ENCODE measurements around the gene SIMC1.

SIMC1 gene

GRCh38 chr5:176365351-176366231 lies 127.4 kb downstream of the SIMC1 start, which contains the start of gene ARL10:
TSS of gene ARL10 (plus strand) at chr5:176365487. CDS start at chr5:176365564, 77 bp downstream.
- TF ChIP-seq POLR2A (IDR thresholded peaks at IDR 0.05; ENCODE audit: low read depth, low read length) (peak; percentile 37; the same call in 1 of the 2 replicates), PAX5 (IDR thresholded peaks at IDR 0.05; ENCODE audit: insufficient read depth, low read length, severe bottlenecking) (no peak), TAF1 (IDR thresholded peaks at IDR 0.05; ENCODE audit: low read depth, low read length) (no peak), POU2F2 (IDR thresholded peaks at IDR 0.05; ENCODE audit: low read depth, low read length) (no peak)
- DNase-seq (ENCODE audit: insufficient read length, low spot score) (peak; percentile 63), FAIRE-seq (peak; percentile 89)

DNA sequence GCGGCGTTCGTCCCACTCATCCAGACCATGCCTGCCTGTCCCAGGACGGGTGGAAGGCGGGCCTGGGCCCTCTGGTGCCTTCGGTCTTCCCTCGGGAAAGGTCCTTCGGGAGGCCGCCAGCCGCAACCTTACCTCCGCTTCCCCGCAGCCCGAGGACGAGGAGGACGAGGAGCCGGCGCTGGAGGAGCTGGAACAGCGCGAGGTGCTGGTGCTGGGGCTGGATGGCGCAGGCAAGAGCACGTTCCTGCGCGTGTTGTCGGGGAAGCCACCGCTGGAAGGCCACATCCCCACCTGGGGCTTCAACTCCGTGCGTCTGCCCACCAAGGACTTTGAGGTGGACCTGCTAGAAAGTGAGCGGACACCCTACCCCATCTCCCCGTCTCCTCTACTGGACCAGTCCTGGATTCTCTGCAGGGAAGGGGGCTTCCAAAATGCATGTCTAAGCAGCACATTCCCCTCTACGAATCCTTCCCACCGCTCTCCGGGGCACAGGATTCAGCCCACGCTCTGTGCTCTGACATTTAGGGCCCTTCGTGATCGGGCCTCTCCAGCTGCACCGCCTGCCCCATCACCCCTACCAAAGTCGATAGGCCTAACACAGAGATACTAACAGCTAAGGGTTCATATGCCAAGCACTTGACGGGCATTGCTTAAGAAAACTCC lies 128.1 kb downstream of the SIMC1 start:
- no peak for DNase-seq (ENCODE audit: insufficient read length, low spot score)
- TF ChIP-seq TAF1 (IDR thresholded peaks at IDR 0.05; ENCODE audit: low read depth, low read length) (no peak), POU2F2 (IDR thresholded peaks at IDR 0.05; ENCODE audit: low read depth, low read length) (no peak), POLR2A (IDR thresholded peaks at IDR 0.05; ENCODE audit: low read depth, low read length) (no peak), PAX5 (IDR thresholded peaks at IDR 0.05; ENCODE audit: insufficient read depth, low read length, severe bottlenecking) (no peak), SPI1 (IDR thresholded peaks at IDR 0.05; ENCODE audit: low read depth, low read length) (no peak)
- no peak for FAIRE-seq

- no peak for DNase-seq (ENCODE audit: insufficient read length, low spot score)
- no peak for TF ChIP-seq PAX5 (IDR thresholded peaks at IDR 0.05; ENCODE audit: insufficient read depth, low read length, severe bottlenecking)
- no peak for TF ChIP-seq SPI1 (IDR thresholded peaks at IDR 0.05; ENCODE audit: low read depth, low read length)
- no peak for TF ChIP-seq POU2F2 (IDR thresholded peaks at IDR 0.05; ENCODE audit: low read depth, low read length)
- TF ChIP-seq POLR2AphosphoS5 (IDR thresholded peaks at IDR 0.05; ENCODE audit: low read depth, low read length): no peak
- TF ChIP-seq TAF1 (IDR thresholded peaks at IDR 0.05; ENCODE audit: low read depth, low read length): no peak
- TF ChIP-seq POLR2A (IDR thresholded peaks at IDR 0.05; ENCODE audit: low read depth, low read length): no peak
- no peak for FAIRE-seq
These were observed 130.5 kb downstream of the SIMC1 start for GRCh38 chr5:176368726-176369125.

DNA sequence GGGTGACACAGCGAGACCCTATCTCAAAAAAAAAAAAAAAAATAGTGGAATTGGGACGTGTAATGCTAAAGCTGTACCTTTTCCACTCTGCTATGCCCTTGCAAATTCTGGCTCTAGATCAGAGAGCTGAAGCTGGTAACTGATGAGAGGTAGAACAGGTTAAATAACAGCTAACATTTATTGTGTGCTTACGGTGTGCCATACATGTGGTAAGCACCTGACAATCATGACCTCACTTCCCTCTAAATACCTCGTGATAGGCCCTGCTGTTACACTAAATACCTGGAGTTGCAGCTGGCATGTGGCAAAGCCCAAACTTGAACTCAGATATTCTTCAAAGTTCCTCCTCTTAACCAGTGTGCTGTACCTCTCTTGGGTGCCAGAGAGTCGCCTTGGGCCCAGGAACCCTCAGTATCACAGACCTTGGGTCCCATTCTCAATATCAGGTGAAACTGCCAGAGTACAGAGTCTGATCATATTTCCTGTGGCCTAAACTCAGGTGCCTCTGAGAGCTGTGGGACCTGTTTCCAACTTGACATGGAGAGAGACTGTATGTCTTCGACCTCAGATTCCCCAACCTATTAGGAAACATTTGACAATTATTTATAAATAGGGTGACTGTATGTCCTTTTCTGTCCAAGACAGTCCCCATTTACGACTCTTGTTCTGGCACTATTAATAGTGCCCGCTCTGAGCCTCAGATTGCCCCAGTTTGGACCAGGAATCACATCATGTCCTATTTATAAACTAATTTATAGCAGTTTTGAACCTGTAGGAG lies 131.9 kb downstream of the SIMC1 start:
- no peak for TF ChIP-seq POLR2AphosphoS5 (IDR thresholded peaks at IDR 0.05; ENCODE audit: low read depth, low read length)
- TF ChIP-seq POU2F2 (IDR thresholded peaks at IDR 0.05; ENCODE audit: low read depth, low read length): no peak
- no peak for TF ChIP-seq PAX5 (IDR thresholded peaks at IDR 0.05; ENCODE audit: insufficient read depth, low read length, severe bottlenecking)
- TF ChIP-seq TAF1 (IDR thresholded peaks at IDR 0.05; ENCODE audit: low read depth, low read length): no peak
- no peak for TF ChIP-seq SPI1 (IDR thresholded peaks at IDR 0.05; ENCODE audit: low read depth, low read length)
- no peak for TF ChIP-seq POLR2A (IDR thresholded peaks at IDR 0.05; ENCODE audit: low read depth, low read length)
- DNase-seq (ENCODE audit: insufficient read length, low spot score): no peak
- FAIRE-seq: no peak

DNA sequence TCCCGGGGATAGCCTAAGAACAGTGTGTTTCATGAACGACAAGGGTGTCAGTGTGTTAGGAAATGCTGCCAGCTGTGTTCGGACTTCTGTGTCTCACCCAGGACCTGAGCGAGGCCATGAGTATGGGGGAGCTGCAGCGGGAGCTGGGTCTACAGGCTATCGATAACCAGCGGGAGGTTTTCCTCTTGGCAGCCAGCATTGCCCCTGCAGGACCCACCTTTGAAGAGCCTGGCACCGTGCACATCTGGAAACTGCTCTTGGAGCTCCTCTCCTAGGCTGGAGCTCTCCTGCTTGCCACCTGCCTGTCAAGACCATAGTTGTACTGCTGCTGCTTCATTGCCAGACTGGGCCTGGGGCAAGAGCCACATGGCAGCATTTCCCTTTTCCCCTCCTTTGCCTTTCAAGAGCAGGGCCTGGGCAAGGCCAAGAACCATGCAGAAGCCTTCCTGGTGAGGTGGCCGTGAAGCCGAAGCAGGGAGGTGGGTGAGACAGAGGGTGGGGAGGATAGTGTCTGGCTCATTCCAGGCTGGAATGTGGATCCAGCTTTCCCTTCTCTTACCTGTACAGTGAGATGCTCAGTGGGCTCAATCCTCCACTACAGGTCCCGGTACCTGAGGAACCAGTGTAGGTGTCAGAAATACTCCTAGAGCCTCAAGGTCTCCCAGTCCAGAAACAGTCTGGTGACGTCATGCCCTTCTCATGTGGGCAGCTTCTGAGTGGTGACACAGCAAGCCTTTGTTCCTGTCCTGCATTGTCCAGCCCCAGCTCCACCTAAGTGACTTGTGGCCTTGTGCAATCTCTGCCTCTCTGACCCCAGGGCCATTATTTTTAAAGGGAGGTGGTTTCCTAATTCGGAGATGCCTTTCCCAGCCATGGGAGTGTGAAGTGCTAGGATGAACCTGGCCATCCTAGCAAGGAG lies 133.7 kb downstream of the SIMC1 start:
- no peak for TF ChIP-seq POLR2AphosphoS5 (IDR thresholded peaks at IDR 0.05; ENCODE audit: low read depth, low read length)
- TF ChIP-seq SPI1 (IDR thresholded peaks at IDR 0.05; ENCODE audit: low read depth, low read length): no peak
- TF ChIP-seq POU2F2 (IDR thresholded peaks at IDR 0.05; ENCODE audit: low read depth, low read length): no peak
- TF ChIP-seq POLR2A (IDR thresholded peaks at IDR 0.05; ENCODE audit: low read depth, low read length): no peak
- no peak for TF ChIP-seq PAX5 (IDR thresholded peaks at IDR 0.05; ENCODE audit: insufficient read depth, low read length, severe bottlenecking)
- no peak for TF ChIP-seq TAF1 (IDR thresholded peaks at IDR 0.05; ENCODE audit: low read depth, low read length)
- no peak for FAIRE-seq
- no peak for DNase-seq (ENCODE audit: insufficient read length, low spot score)

GRCh38 chr5:176373100-176373818 lies 135.0 kb downstream of the SIMC1 start:
- no peak for FAIRE-seq
- DNase-seq (ENCODE audit: insufficient read length, low spot score): no peak

GRCh38 chr5:176379881-176380280 lies 141.7 kb downstream of the SIMC1 start:
- DNase-seq (ENCODE audit: insufficient read length, low spot score) (no peak), FAIRE-seq (peak; percentile 95)

More at GRCh38 chr5:176373100-176373818, 135.0 kb downstream of the SIMC1 start:
- TF ChIP-seq POU2F2 (IDR thresholded peaks at IDR 0.05; ENCODE audit: low read depth, low read length) (no peak), SPI1 (IDR thresholded peaks at IDR 0.05; ENCODE audit: low read depth, low read length) (no peak), POLR2AphosphoS5 (IDR thresholded peaks at IDR 0.05; ENCODE audit: low read depth, low read length) (no peak), POLR2A (IDR thresholded peaks at IDR 0.05; ENCODE audit: low read depth, low read length) (no peak), PAX5 (IDR thresholded peaks at IDR 0.05; ENCODE audit: insufficient read depth, low read length, severe bottlenecking) (no peak), TAF1 (IDR thresholded peaks at IDR 0.05; ENCODE audit: low read depth, low read length) (no peak)

More at GRCh38 chr5:176379881-176380280, 141.7 kb downstream of the SIMC1 start:
- TF ChIP-seq PAX5 (IDR thresholded peaks at IDR 0.05; ENCODE audit: insufficient read depth, low read length, severe bottlenecking) (no peak), POU2F2 (IDR thresholded peaks at IDR 0.05; ENCODE audit: low read depth, low read length) (no peak), SPI1 (IDR thresholded peaks at IDR 0.05; ENCODE audit: low read depth, low read length) (peak; percentile 90), TAF1 (IDR thresholded peaks at IDR 0.05; ENCODE audit: low read depth, low read length) (no peak), POLR2AphosphoS5 (IDR thresholded peaks at IDR 0.05; ENCODE audit: low read depth, low read length) (no peak)
